ENCODE data around the gene USP47.

Gene USP47

GRCh38 chr11:11913395-11913794 is 71.6 kb downstream of the USP47 start:
- no peak for TF ChIP-seq ESRRG (CRISPR knock-in tag; IDR thresholded peaks at IDR 0.05)
- TF ChIP-seq ISL1 (CRISPR knock-in tag; IDR thresholded peaks at IDR 0.05) = no peak
- no peak for TF ChIP-seq GLIS3 (CRISPR knock-in tag; IDR thresholded peaks at IDR 0.05)
- no peak for TF ChIP-seq ZC3H10 (CRISPR knock-in tag; IDR thresholded peaks at IDR 0.05)
- no peak for TF ChIP-seq ZNF565 (CRISPR knock-in tag; conservative IDR thresholded peaks at IDR 0.05; ENCODE audit: low read depth)
- TF ChIP-seq TCF4 (CRISPR knock-in tag; IDR thresholded peaks at IDR 0.05; ENCODE audit: borderline replicate concordance) = no peak
- ATAC-seq = no peak

- no peak for TF ChIP-seq ZC3H10 (CRISPR knock-in tag; IDR thresholded peaks at IDR 0.05)
- TF ChIP-seq CREB5 (CRISPR knock-in tag; IDR thresholded peaks at IDR 0.05; ENCODE audit: low read depth) = no peak
- no peak for TF ChIP-seq TSHZ2 (CRISPR knock-in tag; IDR thresholded peaks at IDR 0.05)
- no peak for TF ChIP-seq PATZ1 (CRISPR knock-in tag; IDR thresholded peaks at IDR 0.05; ENCODE audit: borderline replicate concordance)
- no peak for TF ChIP-seq ESRRG (CRISPR knock-in tag; IDR thresholded peaks at IDR 0.05)
- TF ChIP-seq CSDC2 (CRISPR knock-in tag; IDR thresholded peaks at IDR 0.05) = no peak
- TF ChIP-seq OSR1 (CRISPR knock-in tag; IDR thresholded peaks at IDR 0.05) = no peak
- TF ChIP-seq ARNTL (CRISPR knock-in tag; IDR thresholded peaks at IDR 0.05; ENCODE audit: borderline replicate concordance, low read depth) = no peak
- no peak for TF ChIP-seq TCF4 (CRISPR knock-in tag; IDR thresholded peaks at IDR 0.05; ENCODE audit: borderline replicate concordance)
- TF ChIP-seq ISL1 (CRISPR knock-in tag; IDR thresholded peaks at IDR 0.05) = no peak
- no peak for TF ChIP-seq GLIS3 (CRISPR knock-in tag; IDR thresholded peaks at IDR 0.05)
- ATAC-seq = no peak
These were observed 73.9 kb downstream of the USP47 start for GRCh38 chr11:11915625-11916024.

GRCh38 chr11:11916981-11917399 is 75.2 kb downstream of the USP47 start:
- TF ChIP-seq OSR1 (CRISPR knock-in tag; IDR thresholded peaks at IDR 0.05) (no peak), POU6F1 (CRISPR knock-in tag; IDR thresholded peaks at IDR 0.05; ENCODE audit: borderline replicate concordance, low read depth) (no peak), SNAI2 (CRISPR knock-in tag; IDR thresholded peaks at IDR 0.05) (no peak), ZFP30 (CRISPR knock-in tag; IDR thresholded peaks at IDR 0.05) (no peak), ARNTL (CRISPR knock-in tag; IDR thresholded peaks at IDR 0.05; ENCODE audit: borderline replicate concordance, low read depth) (no peak), GLIS3 (CRISPR knock-in tag; IDR thresholded peaks at IDR 0.05) (no peak), PATZ1 (CRISPR knock-in tag; IDR thresholded peaks at IDR 0.05; ENCODE audit: borderline replicate concordance) (no peak), CREB5 (CRISPR knock-in tag; IDR thresholded peaks at IDR 0.05; ENCODE audit: low read depth) (no peak), ZNF70 (CRISPR knock-in tag; IDR thresholded peaks at IDR 0.05) (no peak)
- peak; percentile 93 for ATAC-seq

Data from SK-N-SH treated with all-trans-retinoic acid at 6 μM for 48 hours (cell line).